Endothelial cell of umbilical vein (primary cell): ENCODE data around the gene RGS11. TPM values are rescaled to one million over a fixed set of nuclear protein-coding genes. Genes with fewer than 3 reads are reported as not detected.

Experiments used
- BruUV-seq: library from RNA; stranded (reverse); fragments of 400-500 nt; replicated peaks from 2 replicates; lab custom pipeline; 2021; lab: Mats Ljungman, UMichigan
- CTCF ChIA-PET: fragments of 300-600, 350-600 bp; sonication (Branson Sonifier 250); formaldehyde crosslinking; loops from one replicate; lab custom pipeline; 2021; ENCODE audit warnings: antibody characterized with exemption, inconsistent platforms; lab: Charles Lee
- POLR2A ChIA-PET: fragments of 300-600, 350-600 bp; sonication (Branson Sonifier 250); formaldehyde crosslinking; loops from one replicate; lab custom pipeline; 2021; ENCODE audit warnings: antibody characterized with exemption, inconsistent platforms; lab: Charles Lee
- DNase-seq: peaks from one replicate; pipeline ENCODE4 v3.0.0-alpha.2; 2011; ENCODE audit warnings: low read depth, low spot score
- FAIRE-seq: peaks from 2 replicates; lab custom pipeline; 2011; peaks lifted over from hg19 to GRCh38; lab: Jason Lieb, UNC
- H2AFZ ChIP-seq: 2 replicates; pipeline ENCODE4 v1.6.0; 2012; ENCODE audit warnings: low read depth, low read length, control low read depth, inconsistent platforms
- H3K27ac ChIP-seq: 2 replicates; pipeline ENCODE4 v1.5.1; 2011; ENCODE audit warnings: low read depth, mild to moderate bottlenecking, control low read depth, low read length, moderate library complexity; ENCODE audit not compliant: insufficient read depth
- H3K27me3 ChIP-seq, 2 experiments: 2 replicates each; pipeline versions ENCODE4 v1.6.0 to v1.6.1; 2011; ENCODE audit warnings: low read length in 2 of 2, mixed read lengths in 1 of 2; ENCODE audit not compliant: control insufficient read depth in 2 of 2, insufficient read depth in 2 of 2
- H3K36me3 ChIP-seq, 2 experiments: 2 replicates in 1 of 2; 3 replicates in 1 of 2; pipeline ENCODE4 v1.5.1; 2011; ENCODE audit warnings: low read length in 2 of 2, mild to moderate bottlenecking in 1 of 2, moderate library complexity in 1 of 2; ENCODE audit not compliant: control insufficient read depth in 2 of 2, insufficient read depth in 2 of 2; ENCODE audit errors: extremely low read depth in 1 of 2
- H3K4me1 ChIP-seq: 3 replicates; pipeline ENCODE4 v1.5.1; 2011; ENCODE audit warnings: mild to moderate bottlenecking, low read length; ENCODE audit not compliant: control insufficient read depth, insufficient read depth; ENCODE audit errors: extremely low read depth
- H3K4me2 ChIP-seq: 2 replicates; pipeline ENCODE4 v1.6.1; 2011; ENCODE audit warnings: low read length, control low read depth, mixed read lengths; ENCODE audit not compliant: insufficient read depth
- H3K4me3 ChIP-seq, 3 experiments: fragments of 200-600 bp in 1 of 3; sonication (generic), shearing (Covaris generic) in 1 of 3; replicated peaks in 1 of 3; 2 replicates each; pipeline ENCODE4 v1.5.1; 2011 to 2016; ENCODE audit warnings: control low read depth in 3 of 3, low read length in 3 of 3, mild to moderate bottlenecking in 2 of 3, inconsistent platforms in 1 of 3, low read depth in 1 of 3, moderate library complexity in 1 of 3; ENCODE audit not compliant: insufficient read depth in 1 of 3
- H3K79me2 ChIP-seq: 2 replicates; pipeline ENCODE4 v1.6.0; 2012; ENCODE audit warnings: low read length, inconsistent platforms; ENCODE audit not compliant: control insufficient read depth, insufficient read depth
- H3K9ac ChIP-seq: replicated peaks from 2 replicates; pipeline ENCODE3; 2011; ENCODE audit warnings: low read length, control low read depth; ENCODE audit not compliant: insufficient read depth; ENCODE audit errors: extremely low read depth
- H3K9me1 ChIP-seq: replicated peaks from 3 replicates; pipeline ENCODE4 v1.6.0; 2011; ENCODE audit warnings: mild to moderate bottlenecking, low read length; ENCODE audit not compliant: control insufficient read depth, insufficient read depth; ENCODE audit errors: extremely low read depth
- H3K9me3 ChIP-seq: replicated peaks from 2 replicates; pipeline ENCODE4 v1.5.1; 2012; ENCODE audit warnings: low read length, inconsistent platforms; ENCODE audit not compliant: control insufficient read depth, insufficient read depth
- H4K20me1 ChIP-seq: replicated peaks from 2 replicates; pipeline ENCODE3; 2011; ENCODE audit warnings: mild to moderate bottlenecking, low read length; ENCODE audit not compliant: control insufficient read depth, insufficient read depth; ENCODE audit errors: extremely low read depth
- EZH2 ChIP-seq: IDR thresholded peaks from 2 replicates; pipeline ENCODE4 v1.6.1; 2012; ENCODE audit warnings: borderline replicate concordance, low read depth, mild to moderate bottlenecking, moderate library complexity, low read length, inconsistent platforms; ENCODE audit not compliant: severe bottlenecking
- FOS ChIP-seq: IDR thresholded peaks from 2 replicates; pipeline ENCODE4 v1.6.1; 2011; ENCODE audit warnings: mild to moderate bottlenecking, low read length, moderate library complexity, borderline replicate concordance; ENCODE audit not compliant: insufficient read depth
- GATA2 ChIP-seq: IDR thresholded peaks from 2 replicates; pipeline ENCODE4 v1.7.0; 2011; ENCODE audit warnings: low read depth, mild to moderate bottlenecking, moderate library complexity, mixed read lengths, low read length; ENCODE audit not compliant: insufficient read length, insufficient read depth
- JUN ChIP-seq: IDR thresholded peaks from 2 replicates; pipeline ENCODE4 v1.6.1; 2011; ENCODE audit warnings: borderline replicate concordance, low read depth; ENCODE audit not compliant: insufficient read length, insufficient read depth
- MYC ChIP-seq: IDR thresholded peaks from one replicate; pipeline ENCODE4 v1.6.1; 2011; ENCODE audit warnings: mild to moderate bottlenecking, low read depth, low read length
- POLR2A ChIP-seq: IDR thresholded peaks from 2 replicates; pipeline ENCODE4 v1.6.1; 2012; ENCODE audit warnings: low read depth, mild to moderate bottlenecking, control low read depth, low read length
- POLR2AphosphoS5 ChIP-seq: IDR thresholded peaks from 2 replicates; pipeline ENCODE4 v1.6.1; 2012; ENCODE audit warnings: low read depth, mild to moderate bottlenecking, control low read depth, low read length, moderate library complexity; ENCODE audit not compliant: insufficient read depth
- dilution Hi-C: fragments of 300-500 bp; cut with MboI; formaldehyde crosslinking; loops from one replicate; pipeline ENCODE4 v1.15.0; 2019; ENCODE audit warnings: low sequenced_read_pairs; ENCODE audit not compliant: extremely low pct_ligation_motif_present
- intact Hi-C: fragments of 100-400 bp; cut with micrococcal nuclease; formaldehyde crosslinking; loops from one replicate; pipeline ENCODE4 v1.10.0; 2022
- polyA plus RNA-seq, 4 experiments: library from polyadenylated mRNA; depleted of rRNA in 3 of 4; stranded (reverse) in 3 of 4; unstranded in 1 of 4; fragments of >200 nt; gene quantifications; 2 replicates each; pipeline versions ENCODE4 v1.2.1 to v1.2.3, GENCODE V29; 2011 to 2012; ENCODE audit warnings: missing spikeins in 1 of 4
- total RNA-seq: library from RNA; stranded (reverse); gene quantifications from 2 replicates; pipeline ENCODE4 v1.2.3, GENCODE V29; 2021
- TF ChIP-seq, protein P1 (sequence below): IDR thresholded peaks from 2 replicates; pipeline ENCODE4 v1.6.1; 2011; ENCODE audit not compliant: insufficient read depth, insufficient read length
- TF ChIP-seq, protein P2 (sequence below), 2 donors: IDR thresholded peaks; 1 replicate in 1 of 2; 2 replicates in 1 of 2; pipeline ENCODE4 v1.5.1; 2011; ENCODE audit warnings: low read length in 2 of 2, mild to moderate bottlenecking in 2 of 2, moderate library complexity in 2 of 2, control low read depth in 1 of 2, inconsistent platforms in 1 of 2, low read depth in 1 of 2; ENCODE audit not compliant: insufficient read depth in 1 of 2; ENCODE audit errors: extremely low read depth in 1 of 2

Gene RGS11
- total and polyA plus RNA-seq, 2 donors (not counting 3 experiments of a cell fraction or from before 2014, with no cell fraction given), result 3.0 to 4.9 TPM

DNA sequence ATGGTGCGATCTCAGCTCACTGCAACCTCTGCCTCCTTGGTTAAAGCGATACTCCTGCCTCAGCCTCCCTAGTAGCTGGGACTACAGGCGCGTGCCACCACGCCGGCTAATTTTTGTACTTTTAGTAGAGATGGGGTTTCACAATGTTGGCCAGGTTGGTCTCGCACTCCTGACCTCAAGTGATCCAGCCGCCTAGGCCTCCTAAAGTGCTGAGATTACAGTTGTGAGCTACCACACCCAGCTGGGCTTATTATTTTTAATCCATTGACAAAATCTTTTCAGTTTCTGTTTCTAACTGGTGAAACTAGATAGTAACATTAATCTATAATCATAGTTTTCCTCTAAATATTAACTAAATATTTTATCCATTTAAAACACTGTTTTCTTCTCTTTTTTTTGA, 35.2 kb downstream of the RGS11 start:
- Histone ChIP-seq H3K27ac (no peak overlapping the region), H3K9me3 (no peaks in the 10 kb centered on the region), H2AFZ (no peak overlapping the region), H3K4me2 (no peak overlapping the region), H3K36me3 (peaks cover 0 to 2% of the 10 kb centered on the region in 2 experiments), H3K79me2 (no peaks in the 10 kb centered on the region), H3K9me1 (no peaks in the 10 kb centered on the region), H3K4me3 (no peak overlapping the region), H3K9ac (no peak overlapping the region), H3K27me3 (no peaks in the 10 kb centered on the region), H4K20me1 (no peaks in the 10 kb centered on the region), H3K4me1 (peaks cover 6% of the 10 kb centered on the region)
- BruUV-seq, result no TSS peak
- ChIA-PET CTCF (interaction anchor here (1.2 kb wide), 1 partner anchor 11 kb away, joined by 3 read pairs; the partner anchor contains the start of gene LUC7L), POLR2A (no interaction called here)
- intact Hi-C loops (no loop called here), dilution Hi-C loops (no loop called here)
- DNase-seq (no peak), FAIRE-seq (no peak)
- TF ChIP-seq POLR2AphosphoS5, result no peak
- no peak for TF ChIP-seq JUN
- no peak for TF ChIP-seq GATA2
- no peak for TF ChIP-seq EZH2
- no peak for TF ChIP-seq FOS
- no peak for TF ChIP-seq POLR2A
- TF ChIP-seq, protein P1, sequence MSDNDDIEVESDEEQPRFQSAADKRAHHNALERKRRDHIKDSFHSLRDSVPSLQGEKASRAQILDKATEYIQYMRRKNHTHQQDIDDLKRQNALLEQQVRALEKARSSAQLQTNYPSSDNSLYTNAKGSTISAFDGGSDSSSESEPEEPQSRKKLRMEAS, result no peak
- TF ChIP-seq MYC, result no peak
- TF ChIP-seq, protein P2, sequence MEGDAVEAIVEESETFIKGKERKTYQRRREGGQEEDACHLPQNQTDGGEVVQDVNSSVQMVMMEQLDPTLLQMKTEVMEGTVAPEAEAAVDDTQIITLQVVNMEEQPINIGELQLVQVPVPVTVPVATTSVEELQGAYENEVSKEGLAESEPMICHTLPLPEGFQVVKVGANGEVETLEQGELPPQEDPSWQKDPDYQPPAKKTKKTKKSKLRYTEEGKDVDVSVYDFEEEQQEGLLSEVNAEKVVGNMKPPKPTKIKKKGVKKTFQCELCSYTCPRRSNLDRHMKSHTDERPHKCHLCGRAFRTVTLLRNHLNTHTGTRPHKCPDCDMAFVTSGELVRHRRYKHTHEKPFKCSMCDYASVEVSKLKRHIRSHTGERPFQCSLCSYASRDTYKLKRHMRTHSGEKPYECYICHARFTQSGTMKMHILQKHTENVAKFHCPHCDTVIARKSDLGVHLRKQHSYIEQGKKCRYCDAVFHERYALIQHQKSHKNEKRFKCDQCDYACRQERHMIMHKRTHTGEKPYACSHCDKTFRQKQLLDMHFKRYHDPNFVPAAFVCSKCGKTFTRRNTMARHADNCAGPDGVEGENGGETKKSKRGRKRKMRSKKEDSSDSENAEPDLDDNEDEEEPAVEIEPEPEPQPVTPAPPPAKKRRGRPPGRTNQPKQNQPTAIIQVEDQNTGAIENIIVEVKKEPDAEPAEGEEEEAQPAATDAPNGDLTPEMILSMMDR (IDR thresholded peaks at IDR 0.05; ENCODE audit: extremely low read depth in 1 of 2, insufficient read depth in 1 of 2, low read depth in 1 of 2, low read length in 2 of 2), result no peak
